GM12892 (cell line): ENCODE results near the gene ACCSL.

Source experiments
- POLR2A ChIP-seq: IDR thresholded peaks from 2 replicates; pipeline ENCODE4 v1.6.1; 2011; ENCODE audit warnings: low read depth, low read length, control low read depth
- POLR2AphosphoS5 ChIP-seq: IDR thresholded peaks from 2 replicates; pipeline ENCODE4 v1.6.1; 2011; ENCODE audit warnings: low read depth, low read length, control low read depth

DNA sequence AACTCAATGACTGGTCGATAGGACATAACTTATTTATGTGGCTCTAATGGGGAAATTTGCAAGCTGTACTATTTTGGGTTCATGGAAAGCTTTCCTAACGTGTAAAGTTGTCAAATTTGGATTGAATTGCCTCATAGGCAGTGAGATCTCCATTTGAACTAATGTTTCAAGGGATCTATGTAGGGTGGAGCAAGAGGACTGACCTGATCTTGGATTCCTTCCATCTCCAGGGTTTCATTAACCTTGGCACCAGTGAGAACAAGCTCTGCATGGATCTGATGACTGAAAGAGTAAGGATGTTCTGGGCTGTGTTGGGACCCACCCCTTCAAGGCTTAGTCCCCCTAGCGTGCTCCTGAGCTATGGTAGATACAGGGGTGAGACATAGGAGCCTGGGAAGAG is 2.1 kb downstream of the ACCSL start:
- TF ChIP-seq POLR2AphosphoS5 (no peak), POLR2A (no peak)
